Measurements from ENCODE around the gene MYZAP. TPM values are rescaled to one million over a fixed set of nuclear protein-coding genes. Genes with fewer than 3 reads are reported as not detected.

The MYZAP gene
- total and polyA plus RNA-seq, 2 of the 8 experiments (the other 6 are each of a cell fraction or from before 2014, with no cell fraction given), result 0.41 to 0.65 TPM

DNA sequence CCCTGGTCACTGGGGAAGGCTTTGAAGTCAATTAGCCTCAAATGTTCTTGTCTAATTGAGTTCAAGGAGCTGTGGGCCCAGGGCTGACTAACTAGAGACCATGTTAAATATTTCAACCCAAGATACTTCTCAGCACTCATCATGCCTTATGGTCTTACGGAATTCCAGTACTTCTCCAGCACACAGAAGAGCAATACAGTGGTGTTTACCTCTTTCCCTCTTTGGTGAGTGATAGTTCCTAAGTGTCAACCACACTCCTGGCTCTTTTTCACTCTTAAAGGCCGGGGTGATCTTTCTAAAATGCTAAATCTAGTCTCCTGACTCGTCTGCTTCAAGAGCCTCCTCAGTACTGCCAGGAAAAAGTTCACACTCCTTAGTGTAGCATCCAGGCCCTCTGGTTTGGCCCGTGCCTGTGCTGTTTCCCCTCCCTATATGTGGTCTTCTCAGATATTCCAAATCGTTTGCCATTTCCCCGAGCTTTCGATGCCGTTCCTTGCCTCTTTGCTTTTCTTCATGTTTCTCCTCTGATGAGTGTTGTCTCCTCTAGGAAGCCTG, 4.7 kb downstream of the MYZAP start:
- Histone ChIP-seq H3K18ac (ENCODE audit: extremely low read depth, low read length) (no peak overlapping the region), H3K14ac (ENCODE audit: insufficient read length) (no peak overlapping the region), H3K79me1 (ENCODE audit: low read depth, low read length) (no peaks in the 10 kb centered on the region; the same call in 1 of the 2 replicates), H3K36me3 (ENCODE audit: control insufficient read depth in 2 of 4, insufficient read depth in 4 of 4, low read length in 3 of 4) (no peaks in the 10 kb centered on the region), H3K4me2 (ENCODE audit: insufficient read depth in 1 of 2, low read depth in 2 of 2, low read length in 2 of 2) (no peak overlapping the region), H3K9me3 (ENCODE audit: insufficient read depth in 2 of 2, low read depth in 1 of 2, low read length in 1 of 2) (no peaks in the 10 kb centered on the region), H2BK12ac (ENCODE audit: low read depth, low read length) (no peak overlapping the region), H4K5ac (ENCODE audit: insufficient read length, low read depth, low read length) (no peak overlapping the region), H3K4me3 (ENCODE audit: extremely low read depth in 1 of 4, insufficient read depth in 2 of 4, low read depth in 3 of 4, low read length in 4 of 4) (no peak overlapping the region), H3K9ac (replicated peaks in 1 of 4; ENCODE audit: extremely low read depth in 1 of 4, low read depth in 3 of 4, low read length in 3 of 4) (no peak overlapping the region), H2BK120ac (replicated peaks; ENCODE audit: low read depth, low read length) (no peak overlapping the region), H3K4me1 (replicated peaks in 1 of 4; ENCODE audit: control insufficient read depth in 3 of 4, insufficient read depth in 4 of 4, low read length in 3 of 4) (peaks cover under 1 to 8% (median 4%) of the 10 kb centered on the region in 4 experiments), H2BK5ac (ENCODE audit: low read depth, low read length) (no peak overlapping the region), H3K23me2 (ENCODE audit: low read depth, low read length) (peaks cover 3% of the 10 kb centered on the region; the same call in 1 of the 2 replicates), H3K27ac (ENCODE audit: low read depth, low read length) (no peak overlapping the region), H4K20me1 (replicated peaks in 1 of 2; ENCODE audit: control insufficient read depth in 1 of 2, insufficient read depth in 2 of 2, low read length in 2 of 2) (no peaks in the 10 kb centered on the region), H3K79me2 (ENCODE audit: control insufficient read depth in 1 of 2, insufficient read depth in 2 of 2, low read length in 2 of 2) (no peaks in the 10 kb centered on the region), H2AFZ (ENCODE audit: low read length) (no peak overlapping the region), H2AK5ac (ENCODE audit: low read depth, low read length) (no peak overlapping the region), H3K4ac (replicated peaks; ENCODE audit: insufficient read length, low read depth, low read length) (no peak overlapping the region), H3K56ac (replicated peaks; ENCODE audit: insufficient read length, low read depth, low read length) (no peak overlapping the region), H3K23ac (ENCODE audit: insufficient read length) (no peak overlapping the region), H2BK15ac (ENCODE audit: low read length) (no peak overlapping the region), H3K27me3 (replicated peaks in 1 of 4; ENCODE audit: control insufficient read depth in 3 of 4, extremely low read depth in 1 of 4, insufficient read depth in 3 of 4, low read length in 3 of 4) (peaks cover 0 to 8% (median 5%) of the 10 kb centered on the region in 4 experiments; a peak in 4 of 7 replicates), H4K8ac (ENCODE audit: extremely low read depth, insufficient read depth, low read length) (no peak overlapping the region), H2BK20ac (ENCODE audit: low read length) (no peak overlapping the region), H4K91ac (replicated peaks; ENCODE audit: insufficient read length, low read length) (no peak overlapping the region)
- FAIRE-seq, result no peak
- ChIA-PET POLR2A (ENCODE audit: partially characterized antibody) (no interaction called here), CTCF (ENCODE audit: partially characterized antibody) (interaction anchor here (1.0 to 2.6 kb wide), 4 partner anchors 9 to 46 kb away, joined by 3 to 10 read pairs (median 4); no protein-coding TSS in a partner anchor)
- WGBS, 2 experiments (ENCODE audit: extremely low coverage in 1 of 2, insufficient coverage in 1 of 2, insufficient read length in 1 of 2, insufficient replicate concordance in 2 of 2, low coverage in 1 of 2, low lambda C conversion rate in 2 of 2, missing lambda C conversion rate in 1 of 2), result 87% methylated on average over 8 of the region's 8 CpGs; no CpG with 5 or more reads in 1 of the 2 experiments
- DNase-seq (ENCODE audit: low read depth in 1 of 2, low spot score in 2 of 2), result no peak
- no peak for TF ChIP-seq EP300 (IDR thresholded peaks at IDR 0.05; ENCODE audit: borderline replicate concordance in 1 of 2, low read depth in 2 of 2, low read length in 2 of 2)
- TF ChIP-seq, protein P1, sequence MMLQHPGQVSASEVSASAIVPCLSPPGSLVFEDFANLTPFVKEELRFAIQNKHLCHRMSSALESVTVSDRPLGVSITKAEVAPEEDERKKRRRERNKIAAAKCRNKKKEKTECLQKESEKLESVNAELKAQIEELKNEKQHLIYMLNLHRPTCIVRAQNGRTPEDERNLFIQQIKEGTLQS (IDR thresholded peaks at IDR 0.05; ENCODE audit: insufficient read depth, low read depth, low read length), result no peak
- no peak for TF ChIP-seq YY1 (IDR thresholded peaks at IDR 0.05; ENCODE audit: low read depth, low read length)
- TF ChIP-seq JUND (IDR thresholded peaks at IDR 0.05; ENCODE audit: low read length), result no peak
- no peak for TF ChIP-seq CREB1 (IDR thresholded peaks at IDR 0.05)
- TF ChIP-seq POLR2AphosphoS5 (IDR thresholded peaks at IDR 0.05; ENCODE audit: low read depth, low read length), result no peak
- no peak for TF ChIP-seq CHD2 (IDR thresholded peaks at IDR 0.05; ENCODE audit: low read length)
- no peak for TF ChIP-seq RXRA (IDR thresholded peaks at IDR 0.05; ENCODE audit: insufficient read depth, low read depth, low read length)
- no peak for TF ChIP-seq HDAC2 (IDR thresholded peaks at IDR 0.05; ENCODE audit: borderline replicate concordance in 1 of 2, low read depth in 2 of 2, low read length in 2 of 2)
- TF ChIP-seq SIN3A (conservative IDR thresholded peaks at IDR 0.05 in 1 of 2, IDR thresholded peaks at IDR 0.05 in 1 of 2; ENCODE audit: low read depth in 1 of 2, low read length in 2 of 2), result no peak
- TF ChIP-seq HDAC6 (IDR thresholded peaks at IDR 0.05; ENCODE audit: low read depth, low read length), result no peak
- no peak for TF ChIP-seq CTBP2 (IDR thresholded peaks at IDR 0.05; ENCODE audit: borderline replicate concordance, insufficient read depth, insufficient read length, low read length)
- TF ChIP-seq MAFK (IDR thresholded peaks at IDR 0.05; ENCODE audit: low read depth, low read length), result no peak

Data from H1 (cell line).